Lung (tissue), 12 donors: ENCODE results near the gene FCRL5. TPM values are rescaled to one million over a fixed set of nuclear protein-coding genes. Genes with fewer than 3 reads are reported as not detected.

Source experiments
- ATAC-seq: fragments of 200-7000 bp; cut with Tn5 transposase; one replicate; pipeline ENCODE4 v1.9.1; 2020; ENCODE audit warnings: moderate number of reproducible peaks; ENCODE audit not compliant: insufficient read depth, low FRiP score
- DNase-seq, 3 donors: peaks; one replicate each; pipeline ENCODE4 v3.0.0-alpha.2; 2013 to 2017
- H3K27ac ChIP-seq, 2 donors: one replicate each; pipeline ENCODE4 v1.5.1; 2013; ENCODE audit warnings: mild to moderate bottlenecking in 2 of 2, moderate library complexity in 2 of 2, control low read depth in 1 of 2, inconsistent platforms in 1 of 2, low read depth in 1 of 2, low read length in 1 of 2
- H3K27me3 ChIP-seq, 3 donors: one replicate each; pipeline ENCODE4 v1.5.1; 2013; ENCODE audit warnings: low read length in 2 of 3; ENCODE audit not compliant: control insufficient read depth in 3 of 3, insufficient read depth in 3 of 3
- H3K36me3 ChIP-seq, 4 donors: one replicate each; pipeline ENCODE4 v1.5.1; 2013; ENCODE audit warnings: low read length in 4 of 4, mild to moderate bottlenecking in 1 of 4, moderate library complexity in 1 of 4; ENCODE audit not compliant: control insufficient read depth in 4 of 4, insufficient read depth in 4 of 4
- H3K4me1 ChIP-seq, 5 donors: one replicate each; pipeline ENCODE4 v1.5.1; 2013; ENCODE audit warnings: low read length in 5 of 5, mild to moderate bottlenecking in 2 of 5, moderate library complexity in 1 of 5; ENCODE audit not compliant: control insufficient read depth in 5 of 5, insufficient read depth in 5 of 5
- H3K4me3 ChIP-seq: one replicate; pipeline ENCODE4 v1.5.1; 2013; ENCODE audit warnings: mild to moderate bottlenecking, control low read depth, moderate library complexity
- H3K9ac ChIP-seq, 2 donors: one replicate each; pipeline ENCODE4 v1.5.1; 2013; ENCODE audit warnings: low read length in 2 of 2, control low read depth in 1 of 2; ENCODE audit not compliant: insufficient read depth in 1 of 2
- H3K9me3 ChIP-seq, 4 donors: one replicate each; pipeline ENCODE4 v1.5.1; 2013; ENCODE audit warnings: low read length in 3 of 4, mild to moderate bottlenecking in 1 of 4, moderate library complexity in 1 of 4; ENCODE audit not compliant: control insufficient read depth in 4 of 4, insufficient read depth in 3 of 4
- WGBS, 2 donors: extraction: QIAGEN DNeasy Blood & Tissue Kit; methylation state at CpG; one replicate each; pipeline ENCODE4 v1.1.7; 2013; 5-methylcytosine and 5-hydroxymethylcytosine counted together
- polyA plus RNA-seq, 2 donors: library from polyadenylated mRNA; stranded (reverse); fragments of 200-250 nt; gene quantifications; one replicate each; pipeline ENCODE4 v1.2.1, GENCODE V29; 2013
- total RNA-seq, 2 donors: library from RNA; depleted of rRNA in 1 of 2; stranded (reverse); fragments of >200 nt in 1 of 2; gene quantifications; one replicate each; pipeline ENCODE4 v1.2.1, GENCODE V29; 2014 to 2021
- TF ChIP-seq, protein P1 (sequence below): IDR thresholded peaks from 2 replicates; pipeline ENCODE4 v1.5.1; 2012; ENCODE audit warnings: mild to moderate bottlenecking; ENCODE audit errors: control extremely low read depth, extremely low read depth
- donor health status: control.
- donor health status: control.
- donor health status: Bipolar disorder and iron deficiency.
- donor health status: healthy.
- donor health status: DM: yes; HTN: yes; CAD: no.

FCRL5 gene
- total and polyA plus RNA-seq, 4 donors = 0.26 to 5.9 (median 1.6) TPM

DNA sequence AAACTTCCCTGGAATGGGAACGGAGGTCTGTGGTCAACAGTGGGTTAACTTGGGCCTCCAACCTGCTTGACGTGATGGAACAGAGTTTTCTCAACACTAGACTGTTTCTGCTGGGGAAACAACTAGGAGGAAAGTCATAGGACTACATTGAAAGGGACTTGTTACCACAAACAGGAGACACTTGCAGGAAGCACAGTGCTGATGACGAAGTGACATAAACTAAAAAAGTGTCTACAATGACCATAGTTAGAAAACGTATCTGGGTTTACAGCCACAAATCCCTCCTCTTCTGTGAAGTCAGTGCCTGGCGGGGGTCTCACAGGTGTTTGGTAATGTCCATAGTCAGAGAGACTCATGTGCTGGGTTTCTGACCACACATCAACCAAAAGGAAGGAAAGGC is 86.3 kb downstream of the FCRL5 start:
- Histone ChIP-seq H3K4me3 (no peak overlapping the region), H3K36me3 (no peaks in the 10 kb centered on the region), H3K27ac (no peak overlapping the region), H3K9ac (no peak overlapping the region), H3K27me3 (no peaks in the 10 kb centered on the region), H3K9me3 (no peaks in the 10 kb centered on the region), H3K4me1 (no peaks in the 10 kb centered on the region)
- WGBS, 2 donors = 59 to 73% methylated on average over 5 of the region's 5 CpGs
- TF ChIP-seq, protein P1, sequence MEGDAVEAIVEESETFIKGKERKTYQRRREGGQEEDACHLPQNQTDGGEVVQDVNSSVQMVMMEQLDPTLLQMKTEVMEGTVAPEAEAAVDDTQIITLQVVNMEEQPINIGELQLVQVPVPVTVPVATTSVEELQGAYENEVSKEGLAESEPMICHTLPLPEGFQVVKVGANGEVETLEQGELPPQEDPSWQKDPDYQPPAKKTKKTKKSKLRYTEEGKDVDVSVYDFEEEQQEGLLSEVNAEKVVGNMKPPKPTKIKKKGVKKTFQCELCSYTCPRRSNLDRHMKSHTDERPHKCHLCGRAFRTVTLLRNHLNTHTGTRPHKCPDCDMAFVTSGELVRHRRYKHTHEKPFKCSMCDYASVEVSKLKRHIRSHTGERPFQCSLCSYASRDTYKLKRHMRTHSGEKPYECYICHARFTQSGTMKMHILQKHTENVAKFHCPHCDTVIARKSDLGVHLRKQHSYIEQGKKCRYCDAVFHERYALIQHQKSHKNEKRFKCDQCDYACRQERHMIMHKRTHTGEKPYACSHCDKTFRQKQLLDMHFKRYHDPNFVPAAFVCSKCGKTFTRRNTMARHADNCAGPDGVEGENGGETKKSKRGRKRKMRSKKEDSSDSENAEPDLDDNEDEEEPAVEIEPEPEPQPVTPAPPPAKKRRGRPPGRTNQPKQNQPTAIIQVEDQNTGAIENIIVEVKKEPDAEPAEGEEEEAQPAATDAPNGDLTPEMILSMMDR = no peak
- DNase-seq (no peak), ATAC-seq (no peak)

Other genes with a start within 250 kb of the FCRL5 start
- under 1 TPM in 1 of 2 donors, not detected in 1; 0.57 TPM for gene FCRL4, start 45.6 kb upstream of the FCRL5 start, total RNA-seq
- gene FCRL4, start 45.6 kb upstream of the FCRL5 start, polyA plus RNA-seq = under 1 TPM in 1 of 2 donors, not detected in 1; 0.05 TPM
- gene FCRL3, start 148.3 kb upstream of the FCRL5 start, total RNA-seq = 1 to 10 TPM in 1 of 2 donors, under 1 TPM in 1; 0.61 to 1.5 TPM
- under 1 TPM; 0.30 to 0.84 TPM for gene FCRL3, start 148.3 kb upstream of the FCRL5 start, polyA plus RNA-seq
- 1 to 10 TPM in 1 of 2 donors, under 1 TPM in 1; 0.46 to 2.3 TPM for gene FCRL2, start 224.6 kb upstream of the FCRL5 start, total RNA-seq
- 1 to 10 TPM in 1 of 2 donors, under 1 TPM in 1; 0.22 to 1.1 TPM for gene FCRL2, start 224.6 kb upstream of the FCRL5 start, polyA plus RNA-seq